HEK293 (cell line): ENCODE measurements around the gene HLX.

Experiments used
- IKZF3 ChIP-seq: fragments of 450-650 bp; IDR thresholded peaks from 2 replicates; pipeline ENCODE4 v1.5.0; 2018; ENCODE audit warnings: missing biosample characterization, mild to moderate bottlenecking, missing genetic modification characterization, moderate library complexity
- OSR2 ChIP-seq: fragments of 450-650 bp; formaldehyde crosslinking; IDR thresholded peaks from 2 replicates; pipeline ENCODE4 v1.5.1; 2016; ENCODE audit warnings: missing biosample characterization, missing genetic modification characterization
- OVOL3 ChIP-seq: fragments of 450-650 bp; formaldehyde crosslinking; IDR thresholded peaks from 2 replicates; pipeline ENCODE4 v1.5.1; 2016; ENCODE audit warnings: missing biosample characterization, missing genetic modification characterization
- PRDM1 ChIP-seq: fragments of 450-650 bp; formaldehyde crosslinking; IDR thresholded peaks from 2 replicates; pipeline ENCODE4; 2016; ENCODE audit warnings: missing biosample characterization, missing genetic modification characterization
- REPIN1 ChIP-seq: fragments of 450-650 bp; formaldehyde crosslinking; IDR thresholded peaks from 2 replicates; pipeline ENCODE4 v1.5.1; 2017; ENCODE audit warnings: missing biosample characterization, missing genetic modification characterization, low read depth
- SALL2 ChIP-seq: fragments of 450-650 bp; formaldehyde crosslinking; IDR thresholded peaks from 2 replicates; pipeline ENCODE4 v1.5.0; 2017; ENCODE audit warnings: missing biosample characterization, mild to moderate bottlenecking, missing genetic modification characterization, borderline replicate concordance
- SCRT2 ChIP-seq: fragments of 450-650 bp; formaldehyde crosslinking; IDR thresholded peaks from 2 replicates; pipeline ENCODE4 v1.5.1; 2016; ENCODE audit warnings: missing biosample characterization, missing genetic modification characterization
- ZBTB17 ChIP-seq: fragments of 450-650 bp; formaldehyde crosslinking; IDR thresholded peaks from 2 replicates; pipeline ENCODE4 v1.5.1; 2016; ENCODE audit warnings: missing biosample characterization, missing genetic modification characterization
- ZBTB20 ChIP-seq: fragments of 450-650 bp; formaldehyde crosslinking; IDR thresholded peaks from 2 replicates; pipeline ENCODE4 v1.5.1; 2016; ENCODE audit warnings: missing biosample characterization, missing genetic modification characterization
- ZFHX2 ChIP-seq: fragments of 450-650 bp; formaldehyde crosslinking; conservative IDR thresholded peaks from 2 replicates; pipeline ENCODE4 v1.5.1; 2016; ENCODE audit warnings: missing biosample characterization, missing genetic modification characterization
- ZFP3 ChIP-seq: fragments of 450-650 bp; formaldehyde crosslinking; IDR thresholded peaks from 2 replicates; pipeline ENCODE4 v1.5.1; 2016; ENCODE audit warnings: low read depth, missing biosample characterization, missing genetic modification characterization
- ZFP37 ChIP-seq: fragments of 450-650 bp; formaldehyde crosslinking; IDR thresholded peaks from 2 replicates; pipeline ENCODE4 v1.5.1; 2016; ENCODE audit warnings: missing biosample characterization, missing genetic modification characterization
- ZFP41 ChIP-seq: fragments of 450-650 bp; formaldehyde crosslinking; IDR thresholded peaks from 2 replicates; pipeline ENCODE4 v1.5.1; 2016; ENCODE audit warnings: missing biosample characterization, missing genetic modification characterization, borderline replicate concordance
- ZNF169 ChIP-seq: fragments of 450-650 bp; formaldehyde crosslinking; IDR thresholded peaks from 2 replicates; pipeline ENCODE4 v1.5.1; 2016; ENCODE audit warnings: missing biosample characterization, missing genetic modification characterization
- ZNF248 ChIP-seq: fragments of 450-650 bp; formaldehyde crosslinking; IDR thresholded peaks from 2 replicates; pipeline ENCODE4 v1.5.1; 2017; ENCODE audit warnings: missing biosample characterization, missing genetic modification characterization
- ZNF341 ChIP-seq: fragments of 450-650 bp; formaldehyde crosslinking; IDR thresholded peaks from 2 replicates; pipeline ENCODE4; 2016; ENCODE audit warnings: low read depth, missing biosample characterization, missing genetic modification characterization
- ZNF501 ChIP-seq: fragments of 450-650 bp; formaldehyde crosslinking; IDR thresholded peaks from 2 replicates; pipeline ENCODE4 v1.5.1; 2016; ENCODE audit warnings: missing biosample characterization, missing genetic modification characterization
- ZNF510 ChIP-seq: fragments of 450-650 bp; formaldehyde crosslinking; IDR thresholded peaks from 2 replicates; pipeline ENCODE4 v1.5.1; 2018; ENCODE audit warnings: mild to moderate bottlenecking, missing genetic modification characterization, missing biosample characterization; ENCODE audit not compliant: insufficient replicate concordance
- ZNF521 ChIP-seq: fragments of 450-650 bp; formaldehyde crosslinking; IDR thresholded peaks from 2 replicates; pipeline ENCODE4 v1.5.1; 2017; ENCODE audit warnings: missing biosample characterization, mild to moderate bottlenecking, missing genetic modification characterization
- ZNF596 ChIP-seq: fragments of 450-650 bp; IDR thresholded peaks from 2 replicates; pipeline ENCODE4 v1.5.0; 2018; ENCODE audit warnings: missing biosample characterization, mild to moderate bottlenecking, missing genetic modification characterization, moderate library complexity
- ZNF660 ChIP-seq: fragments of 450-650 bp; IDR thresholded peaks from 2 replicates; pipeline ENCODE4 v1.5.1; 2018; ENCODE audit warnings: missing biosample characterization, mild to moderate bottlenecking, missing genetic modification characterization
- ZNF701 ChIP-seq: fragments of 450-650 bp; formaldehyde crosslinking; IDR thresholded peaks from 2 replicates; pipeline ENCODE4 v1.5.1; 2016; ENCODE audit warnings: missing biosample characterization, missing genetic modification characterization
- ZNF76 ChIP-seq: fragments of 450-650 bp; formaldehyde crosslinking; IDR thresholded peaks from 2 replicates; pipeline ENCODE4; 2016; ENCODE audit warnings: low read depth, missing biosample characterization, missing genetic modification characterization, borderline replicate concordance
- ZSCAN16 ChIP-seq: fragments of 450-650 bp; formaldehyde crosslinking; IDR thresholded peaks from 2 replicates; pipeline ENCODE4 v1.5.1; 2016; ENCODE audit warnings: missing biosample characterization, missing genetic modification characterization
- TF ChIP-seq, protein P1 (sequence below): fragments of 450-650 bp; formaldehyde crosslinking; IDR thresholded peaks from 2 replicates; pipeline ENCODE4 v1.5.1; 2017; ENCODE audit warnings: missing biosample characterization, mild to moderate bottlenecking, missing genetic modification characterization, moderate library complexity
- TF ChIP-seq, protein P2 (sequence below): fragments of 450-650 bp; formaldehyde crosslinking; IDR thresholded peaks from 2 replicates; pipeline ENCODE4 v1.5.1; 2017; ENCODE audit warnings: missing biosample characterization, missing genetic modification characterization
- TF ChIP-seq, protein P3 (sequence below): fragments of 450-650 bp; formaldehyde crosslinking; IDR thresholded peaks from 2 replicates; pipeline ENCODE4 v1.5.1; 2016; ENCODE audit warnings: missing biosample characterization, missing genetic modification characterization
- TF ChIP-seq, protein P4 (sequence below): fragments of 450-650 bp; formaldehyde crosslinking; optimal IDR thresholded peaks from 2 replicates; pipeline ENCODE3; 2016; ENCODE audit warnings: missing biosample characterization, mild to moderate bottlenecking, missing genetic modification characterization
- TF ChIP-seq, protein P5 (sequence below): fragments of 450-650 bp; formaldehyde crosslinking; IDR thresholded peaks from 2 replicates; pipeline ENCODE4 v1.5.1; 2016; ENCODE audit warnings: missing biosample characterization, missing genetic modification characterization
- TF ChIP-seq, protein P6 (sequence below): fragments of 450-650 bp; formaldehyde crosslinking; IDR thresholded peaks from 2 replicates; pipeline ENCODE4 v1.5.1; 2016; ENCODE audit warnings: missing biosample characterization, missing genetic modification characterization

The HLX gene

DNA sequence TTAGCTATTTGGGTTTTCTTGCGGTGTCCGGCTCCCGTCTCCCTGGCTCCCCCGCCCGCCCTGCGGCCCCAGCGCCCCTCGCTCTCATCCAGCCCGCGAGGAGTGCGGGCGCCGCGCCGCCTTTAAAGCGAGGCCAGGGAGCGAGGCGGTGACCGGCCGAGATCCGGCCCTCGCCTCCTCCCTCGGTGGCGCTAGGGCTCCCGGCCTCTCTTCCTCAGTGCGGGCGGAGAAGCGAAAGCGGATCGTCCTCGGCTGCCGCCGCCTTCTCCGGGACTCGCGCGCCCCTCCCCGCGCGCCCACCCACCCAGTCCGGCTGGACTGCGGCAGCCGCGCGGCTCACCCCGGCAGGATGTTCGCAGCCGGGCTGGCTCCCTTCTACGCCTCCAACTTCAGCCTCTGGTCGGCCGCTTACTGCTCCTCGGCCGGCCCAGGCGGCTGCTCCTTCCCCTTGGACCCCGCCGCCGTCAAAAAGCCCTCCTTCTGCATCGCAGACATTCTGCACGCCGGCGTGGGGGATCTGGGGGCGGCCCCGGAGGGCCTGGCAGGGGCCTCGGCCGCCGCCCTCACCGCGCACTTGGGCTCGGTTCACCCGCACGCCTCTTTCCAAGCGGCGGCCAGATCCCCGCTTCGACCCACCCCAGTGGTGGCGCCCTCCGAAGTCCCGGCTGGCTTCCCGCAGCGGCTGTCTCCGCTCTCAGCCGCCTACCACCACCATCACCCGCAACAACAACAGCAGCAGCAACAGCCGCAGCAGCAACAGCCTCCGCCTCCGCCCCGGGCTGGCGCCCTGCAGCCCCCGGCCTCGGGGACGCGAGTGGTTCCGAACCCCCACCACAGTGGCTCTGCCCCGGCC lies 492 bp downstream of the HLX start (continued):
- no peak for TF ChIP-seq SALL2
- peak; percentile 71; the same call in 1 of the 2 replicates for TF ChIP-seq ZFP37 (tag by site-specific recombination)
- peak; percentile 77 for TF ChIP-seq ZFHX2
- TF ChIP-seq SCRT2: peak; percentile 93
- TF ChIP-seq, protein P1, sequence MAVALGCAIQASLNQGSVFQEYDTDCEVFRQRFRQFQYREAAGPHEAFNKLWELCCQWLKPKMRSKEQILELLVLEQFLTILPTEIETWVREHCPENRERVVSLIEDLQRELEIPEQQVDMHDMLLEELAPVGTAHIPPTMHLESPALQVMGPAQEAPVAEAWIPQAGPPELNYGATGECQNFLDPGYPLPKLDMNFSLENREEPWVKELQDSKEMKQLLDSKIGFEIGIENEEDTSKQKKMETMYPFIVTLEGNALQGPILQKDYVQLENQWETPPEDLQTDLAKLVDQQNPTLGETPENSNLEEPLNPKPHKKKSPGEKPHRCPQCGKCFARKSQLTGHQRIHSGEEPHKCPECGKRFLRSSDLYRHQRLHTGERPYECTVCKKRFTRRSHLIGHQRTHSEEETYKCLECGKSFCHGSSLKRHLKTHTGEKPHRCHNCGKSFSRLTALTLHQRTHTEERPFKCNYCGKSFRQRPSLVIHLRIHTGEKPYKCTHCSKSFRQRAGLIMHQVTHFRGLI (tag by site-specific recombination): no peak
- TF ChIP-seq, protein P2, sequence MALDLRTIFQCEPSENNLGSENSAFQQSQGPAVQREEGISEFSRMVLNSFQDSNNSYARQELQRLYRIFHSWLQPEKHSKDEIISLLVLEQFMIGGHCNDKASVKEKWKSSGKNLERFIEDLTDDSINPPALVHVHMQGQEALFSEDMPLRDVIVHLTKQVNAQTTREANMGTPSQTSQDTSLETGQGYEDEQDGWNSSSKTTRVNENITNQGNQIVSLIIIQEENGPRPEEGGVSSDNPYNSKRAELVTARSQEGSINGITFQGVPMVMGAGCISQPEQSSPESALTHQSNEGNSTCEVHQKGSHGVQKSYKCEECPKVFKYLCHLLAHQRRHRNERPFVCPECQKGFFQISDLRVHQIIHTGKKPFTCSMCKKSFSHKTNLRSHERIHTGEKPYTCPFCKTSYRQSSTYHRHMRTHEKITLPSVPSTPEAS (tag by site-specific recombination): 0 out of 2 replicates have a peak, but pooled peaks have one; percentile 13
- no peak for TF ChIP-seq ZBTB17 (tag by site-specific recombination)
- TF ChIP-seq ZSCAN16 (tag by site-specific recombination): no peak
- TF ChIP-seq ZNF76 (tag by site-specific recombination): 0 out of 2 replicates have a peak, but pooled peaks have one; percentile 12
- peak; percentile 81 for TF ChIP-seq ZNF596 (tag by site-specific recombination)
- TF ChIP-seq OSR2 (tag by site-specific recombination): no peak
- TF ChIP-seq ZFP41 (tag by site-specific recombination): no peak
- TF ChIP-seq, protein P3, sequence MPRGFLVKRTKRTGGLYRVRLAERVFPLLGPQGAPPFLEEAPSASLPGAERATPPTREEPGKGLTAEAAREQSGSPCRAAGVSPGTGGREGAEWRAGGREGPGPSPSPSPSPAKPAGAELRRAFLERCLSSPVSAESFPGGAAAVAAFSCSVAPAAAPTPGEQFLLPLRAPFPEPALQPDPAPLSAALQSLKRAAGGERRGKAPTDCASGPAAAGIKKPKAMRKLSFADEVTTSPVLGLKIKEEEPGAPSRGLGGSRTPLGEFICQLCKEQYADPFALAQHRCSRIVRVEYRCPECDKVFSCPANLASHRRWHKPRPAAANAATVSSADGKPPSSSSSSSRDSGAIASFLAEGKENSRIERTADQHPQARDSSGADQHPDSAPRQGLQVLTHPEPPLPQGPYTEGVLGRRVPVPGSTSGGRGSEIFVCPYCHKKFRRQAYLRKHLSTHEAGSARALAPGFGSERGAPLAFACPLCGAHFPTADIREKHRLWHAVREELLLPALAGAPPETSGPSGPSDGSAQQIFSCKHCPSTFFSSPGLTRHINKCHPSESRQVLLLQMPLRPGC: no peak
- TF ChIP-seq ZNF341 (tag by site-specific recombination): peak; percentile 96
- TF ChIP-seq ZFP3: 0 out of 2 replicates have a peak, but pooled peaks have one; percentile 6
- TF ChIP-seq ZNF521 (tag by site-specific recombination): no peak
- TF ChIP-seq ZNF248 (tag by site-specific recombination): no peak
- TF ChIP-seq ZNF169: no peak
- no peak for TF ChIP-seq OVOL3
- TF ChIP-seq, protein P4, sequence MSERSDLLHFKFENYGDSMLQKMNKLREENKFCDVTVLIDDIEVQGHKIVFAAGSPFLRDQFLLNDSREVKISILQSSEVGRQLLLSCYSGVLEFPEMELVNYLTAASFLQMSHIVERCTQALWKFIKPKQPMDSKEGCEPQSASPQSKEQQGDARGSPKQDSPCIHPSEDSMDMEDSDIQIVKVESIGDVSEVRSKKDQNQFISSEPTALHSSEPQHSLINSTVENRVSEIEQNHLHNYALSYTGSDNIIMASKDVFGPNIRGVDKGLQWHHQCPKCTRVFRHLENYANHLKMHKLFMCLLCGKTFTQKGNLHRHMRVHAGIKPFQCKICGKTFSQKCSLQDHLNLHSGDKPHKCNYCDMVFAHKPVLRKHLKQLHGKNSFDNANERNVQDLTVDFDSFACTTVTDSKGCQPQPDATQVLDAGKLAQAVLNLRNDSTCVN (tag by site-specific recombination): peak; percentile 87
- no peak for TF ChIP-seq ZNF510 (tag by site-specific recombination)
- no peak for TF ChIP-seq REPIN1 (tag by site-specific recombination)
- no peak for TF ChIP-seq PRDM1
- TF ChIP-seq ZNF501 (tag by site-specific recombination): 0 out of 2 replicates have a peak, but pooled peaks have one; percentile 14
- no peak for TF ChIP-seq IKZF3
- TF ChIP-seq ZNF660 (tag by site-specific recombination): 0 out of 2 replicates have a peak, but pooled peaks have one; percentile 9
- peak; percentile 53; the same call in 1 of the 2 replicates for TF ChIP-seq ZBTB20 (tag by site-specific recombination)
- TF ChIP-seq, protein P5, sequence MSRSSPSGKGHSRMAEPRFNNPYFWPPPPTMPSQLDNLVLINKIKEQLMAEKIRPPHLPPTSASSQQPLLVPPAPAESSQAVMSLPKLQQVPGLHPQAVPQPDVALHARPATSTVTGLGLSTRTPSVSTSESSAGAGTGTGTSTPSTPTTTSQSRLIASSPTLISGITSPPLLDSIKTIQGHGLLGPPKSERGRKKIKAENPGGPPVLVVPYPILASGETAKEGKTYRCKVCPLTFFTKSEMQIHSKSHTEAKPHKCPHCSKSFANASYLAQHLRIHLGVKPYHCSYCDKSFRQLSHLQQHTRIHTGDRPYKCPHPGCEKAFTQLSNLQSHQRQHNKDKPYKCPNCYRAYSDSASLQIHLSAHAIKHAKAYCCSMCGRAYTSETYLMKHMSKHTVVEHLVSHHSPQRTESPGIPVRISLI (tag by site-specific recombination): no peak; the same call in 1 of the 2 replicates
- TF ChIP-seq ZNF701 (tag by site-specific recombination): no peak
- TF ChIP-seq, protein P6, sequence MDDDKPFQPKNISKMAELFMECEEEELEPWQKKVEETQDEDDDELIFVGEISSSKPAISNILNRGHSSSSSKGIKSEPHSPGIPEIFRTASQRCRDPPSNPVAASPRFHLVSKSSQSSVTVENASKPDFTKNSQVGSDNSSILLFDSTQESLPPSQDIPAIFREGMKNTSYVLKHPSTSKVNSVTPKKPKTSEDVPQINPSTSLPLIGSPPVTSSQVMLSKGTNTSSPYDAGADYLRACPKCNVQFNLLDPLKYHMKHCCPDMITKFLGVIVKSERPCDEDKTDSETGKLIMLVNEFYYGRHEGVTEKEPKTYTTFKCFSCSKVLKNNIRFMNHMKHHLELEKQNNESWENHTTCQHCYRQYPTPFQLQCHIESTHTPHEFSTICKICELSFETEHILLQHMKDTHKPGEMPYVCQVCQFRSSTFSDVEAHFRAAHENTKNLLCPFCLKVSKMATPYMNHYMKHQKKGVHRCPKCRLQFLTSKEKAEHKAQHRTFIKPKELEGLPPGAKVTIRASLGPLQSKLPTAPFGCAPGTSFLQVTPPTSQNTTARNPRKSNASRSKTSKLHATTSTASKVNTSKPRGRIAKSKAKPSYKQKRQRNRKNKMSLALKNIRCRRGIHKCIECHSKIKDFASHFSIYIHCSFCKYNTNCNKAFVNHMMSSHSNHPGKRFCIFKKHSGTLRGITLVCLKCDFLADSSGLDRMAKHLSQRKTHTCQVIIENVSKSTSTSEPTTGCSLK (tag by site-specific recombination): no peak
